GM18520 (cell line): Measurements from ENCODE around the gene ANO6.

Experiments used
- ATAC-seq: cut with Tn5 transposase; IDR thresholded peaks from one replicate; pipeline ENCODE4 v1.9.1; 2021; ENCODE audit not compliant: unreplicated experiment

The ANO6 gene

GRCh38 chr12:45435945-45436710, 220.2 kb downstream of the ANO6 start:
- no peak for ATAC-seq

DNA sequence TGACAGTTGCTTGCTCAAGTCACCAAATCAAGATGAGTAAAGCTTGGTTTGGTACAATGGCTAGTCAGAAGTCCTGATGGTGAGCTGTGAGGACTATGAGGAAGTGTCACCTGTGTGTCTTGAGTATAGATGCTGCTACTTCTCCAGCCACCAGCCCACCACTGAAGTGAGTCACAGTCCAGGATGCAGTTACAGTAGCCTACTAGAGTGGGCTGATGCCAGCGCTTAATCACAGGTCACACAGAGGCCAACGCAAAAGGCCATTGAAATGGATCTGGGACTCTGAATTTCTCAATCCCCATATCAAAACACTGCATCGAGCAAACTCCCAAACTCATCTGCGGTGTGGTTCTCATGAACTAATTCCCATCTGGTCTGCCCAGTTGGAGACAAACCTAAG, 223.1 kb downstream of the ANO6 start:
- ATAC-seq, result no peak

DNA sequence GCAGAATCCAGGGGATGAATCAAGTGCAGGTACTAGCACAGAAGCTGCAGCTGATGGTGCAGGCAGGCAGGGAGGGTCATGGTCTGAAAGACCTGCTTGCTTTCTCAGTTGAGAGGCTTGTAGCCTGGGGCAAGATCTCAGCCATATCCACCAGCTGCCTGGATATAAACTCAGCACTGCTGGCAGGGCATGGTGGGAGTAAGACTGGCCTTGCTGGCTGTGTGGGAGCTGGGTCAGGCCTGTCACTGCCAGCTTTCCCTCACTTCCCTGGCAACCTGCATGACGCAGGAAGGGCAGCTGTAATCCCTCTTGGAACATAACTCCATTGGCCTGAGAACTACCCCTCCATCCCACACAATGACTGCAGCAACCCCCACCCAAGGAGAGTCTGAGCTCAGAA, 230.1 kb downstream of the ANO6 start:
- ATAC-seq, result no peak

DNA sequence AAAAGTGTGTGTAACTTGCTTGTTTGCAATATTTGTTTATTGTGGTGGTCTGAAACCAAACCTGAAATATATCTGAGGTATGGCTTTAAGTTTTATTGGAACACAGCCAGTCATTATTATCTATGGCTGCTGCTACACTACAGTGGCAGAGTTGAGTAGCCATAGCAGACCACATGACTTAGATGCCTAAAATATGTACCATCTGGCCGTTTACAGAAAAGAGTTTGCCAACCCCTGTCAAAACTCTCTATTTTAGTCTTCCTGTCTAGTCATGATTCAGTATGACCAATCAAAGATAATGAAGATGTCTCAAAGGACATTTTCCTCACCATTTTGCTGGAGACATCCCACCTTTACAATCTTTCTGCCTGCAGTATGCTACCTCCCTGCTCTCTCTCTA, 242.3 kb downstream of the ANO6 start:
- ATAC-seq, result no peak

- no peak for ATAC-seq
These were observed 243.2 kb downstream of the ANO6 start for GRCh38 chr12:45458854-45459807.

DNA sequence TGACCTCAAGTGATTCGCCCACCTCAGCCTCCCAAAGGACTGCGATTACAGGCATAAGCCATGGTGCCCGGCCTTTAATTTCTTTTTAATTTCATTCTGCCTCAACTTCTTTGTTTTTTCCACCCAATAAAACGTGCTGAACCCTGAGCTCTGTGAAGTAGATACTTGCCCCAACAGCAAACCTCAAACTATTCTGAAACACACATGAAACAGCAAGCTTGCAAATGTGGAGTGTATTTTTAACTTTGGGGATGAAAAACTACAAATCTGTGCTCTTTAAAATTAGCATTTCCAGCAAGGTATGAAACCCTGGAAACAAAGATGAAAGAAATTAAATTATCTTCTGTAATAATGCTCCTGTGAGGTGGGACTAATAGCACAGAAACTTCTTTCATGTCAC, 246.6 kb downstream of the ANO6 start:
- ATAC-seq, result no peak

DNA sequence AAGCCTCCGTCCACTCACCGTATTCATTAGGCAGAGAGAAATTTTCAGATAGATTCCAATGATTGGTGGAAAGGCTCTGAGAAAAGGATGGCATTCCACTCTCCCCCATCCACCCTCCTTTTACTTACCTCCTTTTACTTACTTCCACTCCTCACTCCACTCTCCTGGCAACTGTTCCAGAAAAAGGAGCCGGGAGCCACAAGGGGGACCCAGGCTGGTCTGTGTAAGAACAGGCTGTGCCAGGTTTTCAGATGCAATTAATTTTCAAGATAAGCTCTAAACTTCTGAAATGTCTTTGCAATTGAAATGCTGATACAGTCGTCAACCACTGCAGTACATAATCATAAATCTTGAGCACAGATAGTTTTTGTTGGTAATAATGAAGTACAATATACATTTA, 248.8 kb downstream of the ANO6 start:
- ATAC-seq, result no peak

DNA sequence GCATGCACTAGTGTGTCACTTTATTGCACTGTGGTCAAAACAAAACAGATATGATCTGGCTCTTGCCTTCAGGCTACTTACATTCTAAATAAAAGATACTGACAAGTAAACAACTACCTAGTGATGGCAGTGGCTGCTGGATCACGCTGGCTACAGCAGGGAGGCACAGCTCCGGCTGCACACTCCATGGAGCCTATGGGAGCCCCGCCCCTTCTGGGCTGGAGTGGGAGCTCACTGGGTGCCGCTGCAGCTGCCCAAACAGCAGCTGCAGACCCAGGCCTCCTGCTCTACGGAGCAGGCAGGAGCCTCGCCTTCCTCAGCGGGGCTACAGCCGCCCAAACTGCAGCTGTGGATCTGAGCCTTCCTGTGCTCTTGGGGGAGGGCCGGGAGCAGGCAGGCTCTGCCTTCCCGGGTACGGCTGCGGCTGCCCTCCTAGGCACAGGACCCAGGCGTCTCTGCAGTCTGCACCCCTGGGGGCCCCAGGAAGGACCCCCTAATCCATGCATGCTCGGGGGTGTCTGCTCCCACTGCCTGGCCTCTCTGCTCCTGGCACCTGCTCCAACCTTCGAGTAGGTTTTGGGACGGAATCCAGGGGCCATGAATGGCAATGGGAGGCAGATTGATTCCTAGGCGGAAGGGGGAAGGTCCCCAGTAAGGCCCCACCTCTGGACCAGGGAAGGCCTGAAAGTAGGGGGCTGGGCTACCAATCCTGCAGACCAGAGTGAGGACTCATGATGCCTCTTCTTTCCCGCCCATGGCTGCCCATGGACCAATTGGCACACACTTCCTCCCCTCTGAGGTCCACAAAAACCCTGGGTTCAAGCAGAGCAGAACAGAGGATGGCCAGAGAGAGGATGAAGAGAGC, 253.1 kb downstream of the ANO6 start:
- no peak for ATAC-seq

DNA sequence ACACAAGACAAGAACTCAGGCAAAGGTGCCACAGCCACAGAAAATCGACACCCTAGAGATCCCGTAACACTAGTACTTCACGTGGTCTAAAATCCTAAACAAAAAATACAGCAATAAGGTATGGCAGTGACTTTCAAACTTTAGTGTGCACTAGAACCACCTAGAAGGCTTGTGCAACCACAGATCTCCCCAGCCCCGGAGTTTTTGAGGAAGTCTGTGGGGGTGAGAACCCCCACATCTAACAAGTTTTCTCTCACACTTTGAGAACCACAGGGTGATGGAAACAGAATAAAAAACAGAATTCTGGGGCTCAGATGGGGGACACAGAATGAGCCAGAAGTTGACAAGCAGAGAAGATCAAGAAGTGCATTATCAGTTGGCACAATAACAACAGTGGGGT, 254.0 kb downstream of the ANO6 start:
- ATAC-seq, result no peak

GRCh38 chr12:45473636-45474035, 257.7 kb downstream of the ANO6 start:
- ATAC-seq, result no peak

- no peak for ATAC-seq
These were observed 259.7 kb downstream of the ANO6 start for GRCh38 chr12:45475594-45475993.

DNA sequence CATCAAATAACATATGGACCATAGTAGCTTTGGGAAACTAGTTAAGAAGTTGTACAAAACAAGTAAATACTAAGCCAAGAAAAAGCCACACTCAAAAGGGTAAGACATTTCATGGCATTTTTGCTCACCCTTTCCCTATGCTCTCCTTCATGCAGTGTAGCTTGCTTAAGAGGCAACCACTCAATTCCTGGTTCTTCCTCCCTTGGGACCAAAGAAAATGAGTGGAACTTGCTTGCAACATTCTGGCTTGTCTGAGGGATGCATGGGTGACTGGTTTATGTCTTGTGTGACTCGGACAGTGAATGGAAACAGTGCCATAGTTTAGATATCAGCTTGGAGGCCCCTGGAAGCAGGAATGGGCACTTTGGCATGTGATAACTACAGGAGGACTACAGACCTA, 261.6 kb downstream of the ANO6 start:
- ATAC-seq, result no peak

DNA sequence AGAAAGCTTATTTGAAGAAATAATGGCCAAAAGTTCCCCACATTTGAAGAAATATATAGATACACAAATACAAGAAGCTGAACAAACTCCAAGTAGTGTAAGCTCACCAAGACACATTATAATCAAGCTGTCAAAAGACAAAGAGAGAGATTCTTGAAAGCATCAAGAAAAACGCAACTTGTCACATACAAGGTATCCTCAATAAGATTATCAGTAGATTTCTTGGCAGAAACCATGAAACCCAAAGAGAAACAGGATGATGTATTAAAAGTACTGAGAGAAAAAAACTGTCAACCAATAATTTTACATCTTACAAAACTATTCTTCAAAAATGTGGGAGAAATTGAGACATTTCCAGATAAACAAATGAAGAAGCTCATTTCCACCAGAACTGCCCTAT, 263.0 kb downstream of the ANO6 start:
- ATAC-seq, result no peak

- no peak for ATAC-seq
These were observed 265.9 kb downstream of the ANO6 start for GRCh38 chr12:45481746-45482145.

DNA sequence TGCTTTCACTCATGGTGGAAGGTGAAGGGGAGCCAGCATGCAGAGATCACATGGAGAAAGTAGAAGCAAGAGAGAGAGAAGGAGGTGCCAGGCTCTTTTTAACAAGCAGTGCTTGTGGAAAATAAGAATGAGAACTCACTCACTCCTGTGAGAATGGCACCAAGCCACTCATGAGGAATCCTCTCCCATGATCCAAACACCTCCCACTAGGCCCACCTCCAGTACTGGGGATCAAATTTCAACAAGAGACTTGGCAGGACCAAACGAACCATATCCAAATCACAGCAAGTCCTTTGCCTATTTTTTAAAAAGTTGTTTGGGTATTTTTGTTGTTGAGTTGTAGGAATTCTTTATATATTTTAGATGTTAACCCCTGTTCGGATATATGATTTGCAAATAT, 267.7 kb downstream of the ANO6 start:
- no peak for ATAC-seq
